ENCODE data around the gene EIPR1. TPM values are rescaled to one million over a fixed set of nuclear protein-coding genes. Genes with fewer than 3 reads are reported as not detected.

Gene EIPR1
- total RNA-seq, result 43.0 and 45.8 TPM in 2 replicates

GRCh38 chr2:3377612-3378432 lies at the start of gene EIPR1:
Gene EIPR1 (minus strand): TSS chr2:3377818. CDS start chr2:3377689, 129 bp downstream.
- intact Hi-C loops (cut with micrococcal nuclease), result loop anchor here (1.0 to 5.0 kb wide), 6 partner anchors 141 to 1321 kb away; partner anchors contain the start of genes ADI1 and RNASEH1

GRCh38 chr2:3427272-3427671 lies 49.7 kb upstream of the EIPR1 start:
- intact Hi-C loops (cut with micrococcal nuclease), result no loop called here

- intact Hi-C loops (cut with micrococcal nuclease), result no loop called here
These were observed 49.0 kb upstream of the EIPR1 start for GRCh38 chr2:3426615-3427014.

- intact Hi-C loops (cut with micrococcal nuclease), result loop anchor here (1.0 kb wide), 2 partner anchors 38 to 227 kb away; no protein-coding TSS in a partner anchor
These were observed 46.7 kb upstream of the EIPR1 start for GRCh38 chr2:3424171-3424795.

GRCh38 chr2:3423492-3424170 lies 46.0 kb upstream of the EIPR1 start:
- intact Hi-C loops (cut with micrococcal nuclease), result loop anchor here (1.0 kb wide), 2 partner anchors 39 to 228 kb away; no protein-coding TSS in a partner anchor

- intact Hi-C loops (cut with micrococcal nuclease), result no loop called here
These were observed 44.7 kb upstream of the EIPR1 start for GRCh38 chr2:3422161-3422779.

GRCh38 chr2:3421580-3421979 lies 44.0 kb upstream of the EIPR1 start:
- intact Hi-C loops (cut with micrococcal nuclease), result no loop called here

GRCh38 chr2:3420769-3421397 lies 43.3 kb upstream of the EIPR1 start:
- intact Hi-C loops (cut with micrococcal nuclease), result no loop called here

- intact Hi-C loops (cut with micrococcal nuclease), result no loop called here
These were observed 42.6 kb upstream of the EIPR1 start for GRCh38 chr2:3420076-3420768.

- intact Hi-C loops (cut with micrococcal nuclease), result no loop called here
These were observed 41.3 kb upstream of the EIPR1 start for GRCh38 chr2:3418766-3419404.

- intact Hi-C loops (cut with micrococcal nuclease), result no loop called here
These were observed 36.7 kb upstream of the EIPR1 start for GRCh38 chr2:3414133-3414860.

GRCh38 chr2:3413697-3414096 lies 36.1 kb upstream of the EIPR1 start:
- intact Hi-C loops (cut with micrococcal nuclease), result no loop called here

GRCh38 chr2:3411103-3411502 lies 33.5 kb upstream of the EIPR1 start:
- intact Hi-C loops (cut with micrococcal nuclease), result no loop called here

GRCh38 chr2:3409627-3410170 lies 32.1 kb upstream of the EIPR1 start:
- intact Hi-C loops (cut with micrococcal nuclease), result no loop called here

- intact Hi-C loops (cut with micrococcal nuclease), result no loop called here
These were observed 31.2 kb upstream of the EIPR1 start for GRCh38 chr2:3408781-3409180.

- intact Hi-C loops (cut with micrococcal nuclease), result no loop called here
These were observed 28.9 kb upstream of the EIPR1 start for GRCh38 chr2:3406501-3406900.

- intact Hi-C loops (cut with micrococcal nuclease), result no loop called here
These were observed 28.3 kb upstream of the EIPR1 start for GRCh38 chr2:3405876-3406275.

GRCh38 chr2:3405307-3405706 lies 27.7 kb upstream of the EIPR1 start:
- intact Hi-C loops (cut with micrococcal nuclease), result no loop called here

- intact Hi-C loops (cut with micrococcal nuclease), result no loop called here
These were observed 26.8 kb upstream of the EIPR1 start for GRCh38 chr2:3404349-3404894.
